ENCODE measurements around the gene RAB7A.
A peak's percentile ranks its signal among the peaks of the same experiment; 100 is the strongest.
"Not testable (repeated sequence)": the region's sequence is repeated elsewhere in the genome, so short reads cannot be mapped to it uniquely, and the experiment has no call there.

Gene RAB7A

GRCh38 chr3:128760881-128761280, 34.9 kb downstream of the RAB7A start:
- DNase-seq: no peak

- no peak for DNase-seq
Measured at GRCh38 chr3:128761392-128761791, 35.4 kb downstream of the RAB7A start.

- DNase-seq: peak; percentile 35 to 50
Measured at GRCh38 chr3:128763967-128764366, 38.0 kb downstream of the RAB7A start.

- no peak for DNase-seq
Measured at GRCh38 chr3:128764863-128765262, 38.9 kb downstream of the RAB7A start.

- no peak for DNase-seq
Measured at GRCh38 chr3:128767094-128767750, 41.2 kb downstream of the RAB7A start.

GRCh38 chr3:128768471-128768870, 42.5 kb downstream of the RAB7A start:
- no peak for DNase-seq

- no peak for DNase-seq
Measured at GRCh38 chr3:128770387-128770786, 44.4 kb downstream of the RAB7A start.

GRCh38 chr3:128773189-128773588, 47.2 kb downstream of the RAB7A start:
- DNase-seq: not testable (repeated sequence)

- DNase-seq: not testable (repeated sequence)
Measured at GRCh38 chr3:128773592-128773991, 47.6 kb downstream of the RAB7A start.

- no peak for DNase-seq
Measured at GRCh38 chr3:128775241-128775640, 49.3 kb downstream of the RAB7A start.

- no peak for DNase-seq
Measured at GRCh38 chr3:128775906-128776542, 50.0 kb downstream of the RAB7A start.

GRCh38 chr3:128780101-128780837, 54.3 kb downstream of the RAB7A start:
- DNase-seq: no peak

GRCh38 chr3:128781164-128781563, 55.2 kb downstream of the RAB7A start:
- no peak for DNase-seq

- no peak for DNase-seq
Measured at GRCh38 chr3:128782282-128783146, 56.5 kb downstream of the RAB7A start.

- no peak for DNase-seq
Measured at GRCh38 chr3:128783774-128784173, 57.8 kb downstream of the RAB7A start.

GRCh38 chr3:128784232-128784631, 58.2 kb downstream of the RAB7A start:
- peak; percentile 52 to 74 for DNase-seq

- DNase-seq: no peak
Measured at GRCh38 chr3:128784843-128785242, 58.9 kb downstream of the RAB7A start.

- no peak for DNase-seq
Measured at GRCh38 chr3:128786434-128787020, 60.5 kb downstream of the RAB7A start.

GRCh38 chr3:128787256-128788253, 61.6 kb downstream of the RAB7A start:
- peak; percentile 34 to 55 for DNase-seq

- no peak for DNase-seq
Measured at GRCh38 chr3:128788268-128788869, 62.4 kb downstream of the RAB7A start.

Data from activated CD4-positive, alpha-beta T cell treated with anti-CD3 and anti-CD28 coated beads, Interleukin-2, amount 50 U/mL, for 48 hours (primary cell).